Right lobe of liver (tissue), 6 donors: ENCODE measurements around the gene AFF2. TPM values are rescaled to one million over a fixed set of nuclear protein-coding genes. Genes with fewer than 3 reads are reported as not detected.

Experiments used
- ATAC-seq, 4 donors: fragments of 200-7000 bp; cut with Tn5 transposase; one replicate each; pipeline ENCODE4 v1.9.1; 2020; ENCODE audit warnings: mild to moderate bottlenecking in 4 of 4, moderate library complexity in 4 of 4
- DNase-seq, 3 donors: peaks; one replicate each; pipeline ENCODE4 v3.0.0-alpha.2; 2020
- H3K27ac ChIP-seq, 3 donors: fragments of 200-600 bp; one replicate each; pipeline ENCODE4 v1.8.0; 2022
- H3K27me3 ChIP-seq, 2 donors: fragments of 200-600 bp; one replicate each; pipeline ENCODE4 v1.8.0; 2022
- H3K36me3 ChIP-seq, 4 donors: fragments of 200-600 bp; sonication (generic) in 1 of 4; one replicate each; pipeline versions ENCODE4 v1.5.1 to v1.8.0; 2017 to 2022; ENCODE audit warnings: control low read depth in 1 of 4
- H3K4me1 ChIP-seq, 4 donors: fragments of 200-600 bp; sonication (generic) in 1 of 4; one replicate each; pipeline versions ENCODE4 v1.5.1 to v1.8.0; 2017 to 2022; ENCODE audit warnings: control low read depth in 1 of 4
- H3K4me3 ChIP-seq, 3 donors: fragments of 200-600 bp; one replicate each; pipeline ENCODE4 v1.8.0; 2022
- H3K9me3 ChIP-seq, 4 donors: fragments of 200-600 bp; sonication (generic) in 1 of 4; one replicate each; pipeline versions ENCODE4 v1.5.1 to v1.8.0; 2017 to 2022; ENCODE audit warnings: control low read depth in 1 of 4
- CTCF ChIP-seq, 4 donors: fragments of 200-600 bp in 3 of 4; fragments of 450-650 bp in 1 of 4; IDR thresholded peaks; one replicate each; pipeline versions ENCODE4 v1.5.1 to v1.8.0; 2016 to 2022; ENCODE audit warnings: antibody characterized with exemption in 4 of 4, mild to moderate bottlenecking in 2 of 4
- POLR2A ChIP-seq: fragments of 450-650 bp; IDR thresholded peaks from one replicate; pipeline ENCODE4 v1.6.1; 2017; ENCODE audit warnings: antibody characterized with exemption, mild to moderate bottlenecking
- WGBS: methylation state at CpG from one replicate; pipeline ENCODE4 v1.1.6; 2018; ENCODE audit warnings: low coverage, low lambda C conversion rate; ENCODE audit not compliant: insufficient coverage; ENCODE audit errors: missing lambda C conversion rate; 5-methylcytosine and 5-hydroxymethylcytosine counted together
- intact Hi-C, 2 donors: fragments of 100-400 bp; cut with DNase I; formaldehyde crosslinking; loops; one replicate each; pipeline versions ENCODE4 v1.11.2 to v1.14.1; 2022
- total RNA-seq, 6 experiments: library from RNA; depleted of rRNA in 2 of 6; stranded (reverse); fragments of >200 nt in 2 of 6; fragmentation: NEBNext Ultra II Directional in 3 of 6; extraction: Animal tissue kit (Norgen Biotek cat#: 25700) in 3 of 6; gene quantifications; one replicate each; pipeline versions ENCODE4 v1.1.0 to v1.2.4, GENCODE V29; 2016 to 2023
- donor health status: DM: no; HTN: yes; CAD: no.
- donor health status: DM: no; HTN: no; CAD: no.
- donor health status: DM: no; HTN: no; CAD: no.
- donor health status: DM: no; HTN: yes; CAD: no.
- donor health status: DM: no; HTN: yes; CAD: no.

Gene AFF2
- total RNA-seq, 6 experiments from 2014 or later = 0.06 to 1.9 (median 0.15) TPM

DNA sequence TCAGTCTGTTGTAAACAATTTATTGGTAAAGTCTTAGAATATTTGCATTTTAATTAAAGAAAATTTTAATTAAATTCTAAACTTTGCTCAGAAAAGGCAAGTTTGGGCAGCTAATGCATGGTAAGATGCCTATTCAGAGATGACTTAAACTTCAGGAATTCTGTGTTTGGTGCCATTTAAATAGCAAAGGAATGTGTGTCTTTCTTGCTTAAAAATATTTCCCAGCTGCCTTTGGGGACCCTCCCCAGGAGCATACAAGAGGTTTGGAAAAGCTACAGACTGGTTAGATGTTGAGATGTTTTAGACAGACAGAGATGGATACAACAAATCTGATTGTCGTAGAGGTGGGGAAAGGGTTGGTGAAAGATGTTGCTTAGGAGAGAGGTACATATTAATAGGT, 36.5 kb downstream of the AFF2 start:
- H3K4me1 ChIP-seq = no peaks in the 10 kb centered on the region
- no peaks in the 10 kb centered on the region for H3K36me3 ChIP-seq
- intact Hi-C loops = no loop called here
- H3K27me3 ChIP-seq = no peaks in the 10 kb centered on the region
- no peaks in the 10 kb centered on the region for H3K9me3 ChIP-seq
- WGBS = 71% methylated on average over 1 of the region's 1 CpG
- no peak overlapping the region for H3K4me3 ChIP-seq
- no peak overlapping the region for H3K27ac ChIP-seq
- DNase-seq (no peak), ATAC-seq (no peak)
- TF ChIP-seq CTCF (IDR thresholded peaks at IDR 0.05) = no peak
- no peak for TF ChIP-seq POLR2A

DNA sequence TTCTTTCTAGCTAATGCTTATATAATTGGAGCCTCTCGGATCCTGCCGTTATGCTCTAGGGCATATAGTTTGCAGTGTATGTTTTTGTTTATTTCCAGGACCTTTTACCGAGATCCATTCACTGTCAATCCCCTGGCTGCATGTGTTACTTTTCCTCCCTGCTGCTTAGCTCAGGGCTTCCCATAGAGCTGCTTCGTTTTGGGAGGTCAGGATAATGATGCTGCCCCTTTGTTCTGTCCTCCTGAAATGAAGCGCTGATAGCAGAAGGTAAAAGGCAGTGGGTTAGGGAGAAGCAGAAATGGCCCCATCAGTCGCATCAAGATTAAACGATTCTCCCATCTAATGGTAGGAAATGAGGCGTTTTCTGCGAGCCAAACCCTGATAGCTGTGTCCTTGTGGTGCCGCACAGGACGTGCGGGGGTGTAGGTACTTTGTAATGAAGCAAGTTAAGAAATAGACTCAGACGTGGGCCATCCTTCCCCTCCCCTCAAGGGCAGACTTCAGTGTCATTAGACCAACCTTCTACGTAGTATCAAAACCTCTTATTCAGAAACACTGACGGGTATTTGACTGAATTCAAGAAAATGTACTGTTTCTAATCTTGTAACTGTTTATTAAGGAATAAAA, 37.3 kb downstream of the AFF2 start:
- no peaks in the 10 kb centered on the region for H3K9me3 ChIP-seq
- no peaks in the 10 kb centered on the region for H3K27me3 ChIP-seq
- ATAC-seq = no peak
- no peak for DNase-seq
- no peak overlapping the region for H3K27ac ChIP-seq
- WGBS = 30% methylated on average over 13 of the region's 15 CpGs
- no peak for TF ChIP-seq POLR2A
- no peak for TF ChIP-seq CTCF (IDR thresholded peaks at IDR 0.05)
- H3K4me1 ChIP-seq = no peaks in the 10 kb centered on the region
- H3K4me3 ChIP-seq = no peak overlapping the region
- no peaks in the 10 kb centered on the region for H3K36me3 ChIP-seq
- intact Hi-C loops = no loop called here

DNA sequence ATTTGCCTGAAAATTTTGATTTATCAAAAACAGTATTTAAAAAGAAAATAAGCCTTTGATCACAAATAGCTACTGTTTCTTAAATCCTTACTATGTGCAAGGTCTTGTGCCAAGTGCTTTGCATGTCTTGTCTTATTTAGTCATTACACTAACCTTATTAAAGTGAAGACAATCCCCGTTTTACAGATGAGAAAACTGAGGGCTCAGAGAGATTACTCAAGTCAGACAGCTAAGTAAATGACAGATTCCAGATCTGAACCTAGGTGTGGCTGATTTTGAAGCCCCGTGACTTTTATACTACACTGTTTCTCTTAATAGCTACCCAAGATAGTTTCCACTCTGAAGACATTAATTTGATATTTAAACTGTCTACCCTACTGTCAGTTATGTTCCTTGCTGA, 38.2 kb downstream of the AFF2 start:
- TF ChIP-seq POLR2A (no peak), CTCF (IDR thresholded peaks at IDR 0.05) (no peak)
- intact Hi-C loops = no loop called here
- Histone ChIP-seq H3K27me3 (no peaks in the 10 kb centered on the region), H3K9me3 (no peaks in the 10 kb centered on the region), H3K4me1 (no peaks in the 10 kb centered on the region), H3K4me3 (no peak overlapping the region), H3K36me3 (no peaks in the 10 kb centered on the region), H3K27ac (no peak overlapping the region)
- 30% methylated on average over 2 of the region's 2 CpGs for WGBS
- ATAC-seq (no peak), DNase-seq (no peak)

DNA sequence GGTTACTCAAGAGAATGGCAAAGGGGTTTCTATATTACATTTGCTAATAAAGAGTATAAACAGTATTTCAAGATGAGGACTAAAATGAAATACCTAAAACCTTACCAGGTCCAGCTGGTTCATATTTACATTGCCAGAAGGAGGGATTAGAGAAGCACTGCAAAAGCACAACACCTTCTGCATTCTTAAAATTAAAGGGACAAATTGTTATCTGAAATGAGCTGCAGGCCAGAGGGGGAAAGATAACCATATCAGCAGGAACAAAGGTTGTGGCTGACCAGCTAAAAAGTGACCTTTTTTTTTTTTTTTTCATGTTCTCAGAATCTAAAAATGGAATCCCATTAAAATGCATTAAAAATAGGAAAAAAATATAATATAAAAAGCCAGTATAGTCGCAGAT, 39.7 kb downstream of the AFF2 start:
- no peak for ATAC-seq
- H3K27me3 ChIP-seq = no peaks in the 10 kb centered on the region
- TF ChIP-seq POLR2A = no peak
- TF ChIP-seq CTCF (IDR thresholded peaks at IDR 0.05) = no peak
- no peak overlapping the region for H3K27ac ChIP-seq
- WGBS = 7% methylated on average over 1 of the region's 1 CpG
- no peaks in the 10 kb centered on the region for H3K9me3 ChIP-seq
- no peak for DNase-seq
- no peaks in the 10 kb centered on the region for H3K4me1 ChIP-seq
- no peak overlapping the region for H3K4me3 ChIP-seq
- H3K36me3 ChIP-seq = no peaks in the 10 kb centered on the region
- intact Hi-C loops = no loop called here
